K562 (cell line): ENCODE measurements around the gene CORO2A. TPM values are rescaled to one million over a fixed set of nuclear protein-coding genes. Genes with fewer than 3 reads are reported as not detected.

ENCODE experiments used
- ZNF318 ChIP-seq, 2 experiments: fragments of 450-650 bp; IDR thresholded peaks; 2 replicates each; pipeline ENCODE4 v1.6.1; 2016; ENCODE audit warnings: mild to moderate bottlenecking in 2 of 2, borderline replicate concordance in 1 of 2, low read depth in 1 of 2, moderate library complexity in 1 of 2
- polyA plus RNA-seq, 8 experiments: library from polyadenylated mRNA; depleted of rRNA in 4 of 8; stranded (reverse) in 5 of 8; unstranded in 3 of 8; fragments of >200 nt; fragmentation: Nextera tagmentation in 2 of 8; fragmentation: Illumina TruSeq in 1 of 8; extraction: Ambion mirVana in 2 of 8; extraction: Trizol in 1 of 8; gene quantifications; 2 replicates each; pipeline versions ENCODE4 v1.2.1 to v1.2.3, GENCODE V29; 2011 to 2014; ENCODE audit warnings: inconsistent platforms in 1 of 8, missing spikeins in 1 of 8
- total RNA-seq, 7 experiments: library from RNA; depleted of rRNA in 6 of 7; stranded (reverse); fragments of >200 nt in 6 of 7; fragmentation: Illumina TruSeq in 2 of 7; extraction: Trizol in 2 of 7; gene quantifications; 2 replicates each; pipeline versions ENCODE4 v1.2.1 to v1.2.3, GENCODE V29; 2011 to 2021; ENCODE audit warnings: low replicate concordance in 1 of 7

Gene CORO2A
- total and polyA plus RNA-seq, 9 of the 15 experiments (the other 6 are each of a cell fraction or from before 2014, with no cell fraction given), result 9.5 to 26.6 (median 18.0) TPM

- TF ChIP-seq ZNF318 (IDR thresholded peaks at IDR 0.05; ENCODE audit: borderline replicate concordance in 1 of 2, low read depth in 1 of 2), result no peak
These were observed 9.4 kb downstream of the CORO2A start (continued) for GRCh38 chr9:98182889-98183599.
